Breast epithelium (tissue), 4 donors: ENCODE results near the gene ERN1. TPM values are rescaled to one million over a fixed set of nuclear protein-coding genes. Genes with fewer than 3 reads are reported as not detected.
A peak's percentile ranks its signal among the peaks of the same experiment; 100 is the strongest.
"Not testable (repeated sequence)": the region's sequence is repeated elsewhere in the genome, so short reads cannot be mapped to it uniquely, and the experiment has no call there.

ENCODE experiments used
- DNase-seq, 2 donors: peaks; one replicate each; pipeline ENCODE4 v3.0.0-alpha.2; 2019; ENCODE audit warnings: low spot score in 2 of 2
- H3K27ac ChIP-seq, 2 donors: fragments of 200-600 bp; sonication (generic) in 1 of 2; one replicate each; pipeline ENCODE4 v1.5.1; 2016 to 2019; ENCODE audit warnings: mild to moderate bottlenecking in 1 of 2
- H3K27me3 ChIP-seq, 2 donors: fragments of 200-600 bp; sonication (generic) in 1 of 2; one replicate each; pipeline versions ENCODE4 v1.5.1 to v1.6.0; 2017 to 2019; ENCODE audit warnings: control low read depth in 1 of 2, mild to moderate bottlenecking in 1 of 2
- H3K36me3 ChIP-seq: fragments of 200-600 bp; one replicate; pipeline ENCODE4 v1.5.1; 2019
- H3K4me1 ChIP-seq, 2 donors: fragments of 200-600 bp; sonication (generic); one replicate each; pipeline ENCODE4 v1.5.1; 2016 to 2019; ENCODE audit warnings: control low read depth in 1 of 2
- H3K4me3 ChIP-seq, 3 donors: fragments of 200-600 bp; sonication (generic); 1 replicate in 2 of 3; 2 replicates in 1 of 3; pipeline ENCODE4 v1.5.1; 2016 to 2019; ENCODE audit warnings: mild to moderate bottlenecking in 3 of 3, moderate library complexity in 2 of 3
- H3K9me3 ChIP-seq, 2 donors: fragments of 200-600 bp; sonication (generic) in 1 of 2; one replicate each; pipeline ENCODE4 v1.5.1; 2016 to 2019; ENCODE audit warnings: control low read depth in 1 of 2
- CTCF ChIP-seq, 3 donors: fragments of 450-650 bp; IDR thresholded peaks; one replicate each; pipeline ENCODE4 v1.5.1; 2016 to 2017; ENCODE audit warnings: antibody characterized with exemption in 3 of 3, mild to moderate bottlenecking in 3 of 3, moderate library complexity in 3 of 3
- POLR2A ChIP-seq: fragments of 450-650 bp; IDR thresholded peaks from one replicate; pipeline ENCODE4 v1.6.1; 2016; ENCODE audit warnings: antibody characterized with exemption, mild to moderate bottlenecking, moderate library complexity
- POLR2AphosphoS5 ChIP-seq, 3 donors: sonication (generic); formaldehyde crosslinking; IDR thresholded peaks; one replicate each; pipeline ENCODE4 v1.6.1; 2017; ENCODE audit warnings: antibody characterized with exemption in 3 of 3
- intact Hi-C: fragments of 100-400 bp; cut with DNase I; formaldehyde crosslinking; loops from one replicate; pipeline ENCODE4 v1.15.1; 2023; ENCODE audit warnings: low total_unique reads
- total RNA-seq, 3 donors: library from RNA; depleted of rRNA; stranded (reverse); fragments of >200 nt; gene quantifications; one replicate each; pipeline ENCODE4 v1.1.0, GENCODE V29; 2016

ERN1 gene
- total RNA-seq, 3 donors from 2014 or later: 13.1 to 40.8 (median 34.7) TPM

GRCh38 chr17:64025732-64026294 lies 104.1 kb downstream of the ERN1 start:
- Histone ChIP-seq H3K27ac (peak overlapping the region in 1 of 2 donors; percentile 27), H3K9me3 (no peaks in the 10 kb centered on the region), H3K27me3 (no peaks in the 10 kb centered on the region), H3K4me3 (peak overlapping the region in 2 of 3 donors; percentile 24 to 42), H3K4me1 (no peaks in the 10 kb centered on the region), H3K36me3 (no peaks in the 10 kb centered on the region)
- TF ChIP-seq CTCF (IDR thresholded peaks at IDR 0.05) (peak; percentile 80 to 94 (median 86)), POLR2A (no peak), POLR2AphosphoS5 (IDR thresholded peaks at IDR 0.05) (peak in 1 of 3 donors; percentile 32)
- intact Hi-C loops: no loop called here
- DNase-seq: peak; percentile 61 to 64

GRCh38 chr17:64024781-64025731 lies 104.9 kb downstream of the ERN1 start:
- peak overlapping the region in 1 of 3 donors; percentile 42 for H3K4me3 ChIP-seq

GRCh38 chr17:64024215-64024654 lies 105.7 kb downstream of the ERN1 start:
- no peak for DNase-seq
- H3K9me3 ChIP-seq: no peaks in the 10 kb centered on the region
- TF ChIP-seq POLR2A: no peak
- TF ChIP-seq CTCF (IDR thresholded peaks at IDR 0.05): no peak
- TF ChIP-seq POLR2AphosphoS5 (IDR thresholded peaks at IDR 0.05): no peak

More at GRCh38 chr17:64024781-64025731, 104.9 kb downstream of the ERN1 start:
- TF ChIP-seq POLR2AphosphoS5 (IDR thresholded peaks at IDR 0.05) (no peak), POLR2A (no peak)
- Histone ChIP-seq H3K27ac (peak overlapping the region in 1 of 2 donors; percentile 27), H3K36me3 (no peaks in the 10 kb centered on the region), H3K4me1 (no peaks in the 10 kb centered on the region), H3K27me3 (no peaks in the 10 kb centered on the region), H3K9me3 (no peaks in the 10 kb centered on the region)
- intact Hi-C loops: loop anchor here (1.0 kb wide), 1 partner anchor 17 kb away; no protein-coding TSS in a partner anchor
- DNase-seq: no peak

GRCh38 chr17:64022611-64023063 lies 107.3 kb downstream of the ERN1 start:
- no peak overlapping the region for H3K4me3 ChIP-seq
- intact Hi-C loops: no loop called here
- DNase-seq: no peak
- H3K27ac ChIP-seq: no peak overlapping the region
- TF ChIP-seq POLR2AphosphoS5 (IDR thresholded peaks at IDR 0.05): no peak
- no peak for TF ChIP-seq POLR2A
- no peak for TF ChIP-seq CTCF (IDR thresholded peaks at IDR 0.05)
- H3K27me3 ChIP-seq: no peaks in the 10 kb centered on the region
- H3K4me1 ChIP-seq: no peaks in the 10 kb centered on the region
- H3K9me3 ChIP-seq: no peaks in the 10 kb centered on the region
- H3K36me3 ChIP-seq: no peaks in the 10 kb centered on the region

More at GRCh38 chr17:64024215-64024654, 105.7 kb downstream of the ERN1 start:
- intact Hi-C loops: loop anchor here (1.0 kb wide), 1 partner anchor 16 kb away; no protein-coding TSS in a partner anchor
- no peak overlapping the region for H3K4me3 ChIP-seq
- no peaks in the 10 kb centered on the region for H3K27me3 ChIP-seq
- no peaks in the 10 kb centered on the region for H3K36me3 ChIP-seq
- no peak overlapping the region for H3K27ac ChIP-seq
- no peaks in the 10 kb centered on the region for H3K4me1 ChIP-seq

- H3K36me3 ChIP-seq: no peaks in the 10 kb centered on the region
- H3K4me1 ChIP-seq: no peaks in the 10 kb centered on the region
- no peaks in the 10 kb centered on the region for H3K9me3 ChIP-seq
- intact Hi-C loops: no loop called here
- peak within 1 kb of the TSS; percentile 37 to 60 (median 51) for H3K4me3 ChIP-seq
- peak in 1 of 2 donors; percentile 66 for DNase-seq
- TF ChIP-seq POLR2AphosphoS5 (IDR thresholded peaks at IDR 0.05) (peak in 2 of 3 donors; percentile 22), POLR2A (no peak)
- H3K27ac ChIP-seq: peak within 1 kb of the TSS; percentile 72 to 77
- no peaks in the 10 kb centered on the region for H3K27me3 ChIP-seq
These were observed 109.7 kb downstream of the ERN1 start, which contains the start of gene ICAM2 for GRCh38 chr17:64020056-64020766. Gene ICAM2, minus strand, starts transcription at chr17:64020633. Its CDS starts 13,942 bp downstream, at chr17:64006691.

GRCh38 chr17:64019551-64019961 lies 110.4 kb downstream of the ERN1 start:
- H3K9me3 ChIP-seq, H3K4me1 ChIP-seq, H3K27me3 ChIP-seq, intact Hi-C loops, H3K36me3 ChIP-seq, DNase-seq: not testable (repeated sequence)
- Histone ChIP-seq H3K27ac (peak overlapping the region in 1 of 2 donors; percentile 77), H3K4me3 (peak overlapping the region in 2 of 3 donors; percentile 37 to 51)
